Choroid plexus epithelial cell (primary cell): Measurements from ENCODE around the gene MYO5A.

Experiments
- DNase-seq: peaks from one replicate; pipeline ENCODE4 v3.0.0-alpha.2; 2010; ENCODE audit warnings: low read depth
- H3K4me3 ChIP-seq: 2 replicates; pipeline ENCODE4 v1.5.1; 2011; ENCODE audit warnings: low read depth, mild to moderate bottlenecking, control low read depth, low read length, moderate library complexity
- TF ChIP-seq, protein P1 (sequence below): conservative IDR thresholded peaks from 2 replicates; pipeline ENCODE4 v1.5.1; 2011; ENCODE audit warnings: low read depth, mild to moderate bottlenecking, control low read depth, inconsistent platforms, low read length, moderate library complexity

Gene MYO5A

DNA sequence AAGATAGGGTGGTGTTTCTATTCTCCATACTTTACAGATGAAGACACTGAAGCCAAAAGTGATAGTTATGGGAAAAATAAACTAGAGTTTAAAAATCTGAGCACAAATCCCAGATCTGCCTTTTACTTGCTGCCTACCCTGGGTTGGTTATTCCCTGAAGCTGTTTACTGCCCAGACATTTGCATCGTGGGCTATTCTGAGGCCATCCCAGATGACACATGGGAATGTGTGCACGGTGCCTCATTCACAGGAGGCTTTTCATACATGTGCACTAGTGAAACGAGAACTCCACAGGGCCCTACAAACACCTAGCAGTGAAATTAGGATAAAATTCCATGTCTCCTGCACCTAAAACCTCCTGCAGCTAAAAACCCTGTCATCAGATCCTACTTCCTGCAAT lies 250.5 kb downstream of the MYO5A start:
- TF ChIP-seq, protein P1, sequence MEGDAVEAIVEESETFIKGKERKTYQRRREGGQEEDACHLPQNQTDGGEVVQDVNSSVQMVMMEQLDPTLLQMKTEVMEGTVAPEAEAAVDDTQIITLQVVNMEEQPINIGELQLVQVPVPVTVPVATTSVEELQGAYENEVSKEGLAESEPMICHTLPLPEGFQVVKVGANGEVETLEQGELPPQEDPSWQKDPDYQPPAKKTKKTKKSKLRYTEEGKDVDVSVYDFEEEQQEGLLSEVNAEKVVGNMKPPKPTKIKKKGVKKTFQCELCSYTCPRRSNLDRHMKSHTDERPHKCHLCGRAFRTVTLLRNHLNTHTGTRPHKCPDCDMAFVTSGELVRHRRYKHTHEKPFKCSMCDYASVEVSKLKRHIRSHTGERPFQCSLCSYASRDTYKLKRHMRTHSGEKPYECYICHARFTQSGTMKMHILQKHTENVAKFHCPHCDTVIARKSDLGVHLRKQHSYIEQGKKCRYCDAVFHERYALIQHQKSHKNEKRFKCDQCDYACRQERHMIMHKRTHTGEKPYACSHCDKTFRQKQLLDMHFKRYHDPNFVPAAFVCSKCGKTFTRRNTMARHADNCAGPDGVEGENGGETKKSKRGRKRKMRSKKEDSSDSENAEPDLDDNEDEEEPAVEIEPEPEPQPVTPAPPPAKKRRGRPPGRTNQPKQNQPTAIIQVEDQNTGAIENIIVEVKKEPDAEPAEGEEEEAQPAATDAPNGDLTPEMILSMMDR, result no peak
- H3K4me3 ChIP-seq, result no peak overlapping the region
- no peak for DNase-seq

GRCh38 chr15:52277575-52277974 lies 251.1 kb downstream of the MYO5A start:
- no peak for DNase-seq
- TF ChIP-seq, protein P1, result no peak
- H3K4me3 ChIP-seq, result no peak overlapping the region

- no peak overlapping the region for H3K4me3 ChIP-seq
- no peak for DNase-seq
- TF ChIP-seq, protein P1, result no peak
These were observed 252.4 kb downstream of the MYO5A start for GRCh38 chr15:52276256-52276770.

- no peak for DNase-seq
- TF ChIP-seq, protein P1, result no peak
- H3K4me3 ChIP-seq, result no peak overlapping the region
These were observed 265.0 kb downstream of the MYO5A start for GRCh38 chr15:52263563-52264282.

DNA sequence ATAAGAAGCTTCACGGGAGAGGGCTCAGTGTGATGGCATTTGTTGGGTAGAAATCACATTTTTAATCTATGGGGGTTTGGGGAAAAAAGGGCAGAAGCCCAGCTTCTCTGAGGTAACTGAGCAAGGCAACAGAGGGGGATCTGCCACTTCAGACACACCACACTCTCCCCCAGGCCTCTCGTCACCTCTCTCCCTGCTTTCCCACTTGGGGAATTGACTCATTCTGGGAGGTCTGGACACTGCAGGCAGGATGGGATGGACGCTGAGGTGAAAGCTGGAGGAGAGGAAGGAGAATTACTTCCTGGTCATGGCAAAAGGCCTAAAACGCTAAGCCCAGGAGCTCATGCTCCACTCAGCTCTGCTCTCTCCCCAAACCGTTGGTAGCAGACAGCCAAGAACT lies 266.3 kb downstream of the MYO5A start:
- TF ChIP-seq, protein P1, result no peak
- H3K4me3 ChIP-seq, result no peak overlapping the region
- no peak for DNase-seq

- no peak overlapping the region for H3K4me3 ChIP-seq
- DNase-seq, result peak; percentile 81
- TF ChIP-seq, protein P1, result peak; percentile 14
These were observed 267.0 kb downstream of the MYO5A start for GRCh38 chr15:52261498-52262242.
